WTC11 (cell line): ENCODE data around the gene ARL15. TPM values are rescaled to one million over a fixed set of nuclear protein-coding genes. Genes with fewer than 3 reads are reported as not detected.

Experiments used
- ATAC-seq: fragments of 200-7000 bp; cut with Tn5 transposase; 2 replicates; pipeline ENCODE4 v1.10.0; 2021; ENCODE audit warnings: mild to moderate bottlenecking, moderate library complexity
- CTCF ChIA-PET: fragments of 300-600 bp; sonication (Branson Sonifier 250); formaldehyde crosslinking; loops from one replicate; lab custom pipeline; 2021; ENCODE audit warnings: antibody characterized with exemption; lab: Charles Lee
- POLR2A ChIA-PET: fragments of 350-600 bp; sonication (Branson Sonifier 250); formaldehyde crosslinking; loops from one replicate; lab custom pipeline; 2021; ENCODE audit warnings: antibody characterized with exemption; lab: Charles Lee
- DNase-seq: peaks from one replicate; pipeline ENCODE4 v3.0.0; 2021; ENCODE audit warnings: low spot score
- H3K27ac Mint-ChIP-seq: 2 replicates; pipeline ENCODE4 v1.8.0; 2021; ENCODE audit warnings: mixed read lengths
- H3K27me3 Mint-ChIP-seq: 2 replicates; pipeline ENCODE4 v1.8.0; 2021; ENCODE audit warnings: low read depth, mild to moderate bottlenecking, moderate library complexity, mixed read lengths
- H3K36me3 Mint-ChIP-seq: 2 replicates; pipeline ENCODE4 v1.8.0; 2021; ENCODE audit warnings: mixed read lengths
- H3K4me1 Mint-ChIP-seq: 2 replicates; pipeline ENCODE4 v1.8.0; 2022; ENCODE audit warnings: mixed read lengths
- H3K4me3 Mint-ChIP-seq: 2 replicates; pipeline ENCODE4 v1.8.0; 2021; ENCODE audit warnings: mild to moderate bottlenecking, moderate library complexity, mixed read lengths
- H3K9me3 Mint-ChIP-seq: 2 replicates; pipeline ENCODE4 v1.8.0; 2021; ENCODE audit warnings: mixed read lengths
- ATF1 ChIP-seq: sonication (generic); formaldehyde crosslinking; IDR thresholded peaks from 2 replicates; pipeline ENCODE4 v1.8.1; 2023; ENCODE audit warnings: mild to moderate bottlenecking, moderate library complexity, missing genetic modification reagents
- ERG ChIP-seq: fragments of 250-450 bp; sonication (Bioruptor Pico); IDR thresholded peaks from 2 replicates; pipeline ENCODE4 v1.8.0; 2021; ENCODE audit warnings: mild to moderate bottlenecking
- GRHL2 ChIP-seq: fragments of 250-450 bp; sonication (Bioruptor Pico); IDR thresholded peaks from 2 replicates; pipeline ENCODE4 v1.8.0; 2022; ENCODE audit warnings: mild to moderate bottlenecking, moderate library complexity; ENCODE audit not compliant: insufficient replicate concordance, severe bottlenecking
- NFYB ChIP-seq: sonication (generic); formaldehyde crosslinking; conservative IDR thresholded peaks from 2 replicates; pipeline ENCODE4 v1.8.0; 2022; ENCODE audit warnings: low read depth, missing genetic modification reagents
- NR1H2 ChIP-seq: sonication (generic); formaldehyde crosslinking; IDR thresholded peaks from 2 replicates; pipeline ENCODE4 v1.9.0; 2021; ENCODE audit warnings: mild to moderate bottlenecking, moderate library complexity, missing genetic modification reagents
- TEAD4 ChIP-seq: sonication (generic); formaldehyde crosslinking; IDR thresholded peaks from 2 replicates; pipeline ENCODE4 v1.8.0; 2022; ENCODE audit warnings: mild to moderate bottlenecking, missing genetic modification reagents
- USF2 ChIP-seq: sonication (generic); formaldehyde crosslinking; IDR thresholded peaks from 2 replicates; pipeline ENCODE4 v1.8.1; 2023; ENCODE audit warnings: mild to moderate bottlenecking, missing genetic modification reagents, moderate library complexity
- ZNF232 ChIP-seq: sonication (generic); formaldehyde crosslinking; IDR thresholded peaks from 2 replicates; pipeline ENCODE4 v1.8.0; 2022; ENCODE audit warnings: mild to moderate bottlenecking, missing genetic modification reagents
- ZNF281 ChIP-seq: sonication (generic); formaldehyde crosslinking; IDR thresholded peaks from 2 replicates; pipeline ENCODE4 v1.8.0; 2023; ENCODE audit warnings: mild to moderate bottlenecking, missing genetic modification reagents
- total RNA-seq: library from RNA; stranded (reverse); gene quantifications from 3 replicates; pipeline ENCODE4 v1.2.3, GENCODE V29; 2021
- TF ChIP-seq, protein P1 (sequence below): sonication (generic); formaldehyde crosslinking; IDR thresholded peaks from 2 replicates; pipeline ENCODE4 v1.8.0; 2022; ENCODE audit warnings: missing genetic modification reagents

Gene ARL15
- total RNA-seq, 1 experiment from 2014 or later = 20.1 TPM

DNA sequence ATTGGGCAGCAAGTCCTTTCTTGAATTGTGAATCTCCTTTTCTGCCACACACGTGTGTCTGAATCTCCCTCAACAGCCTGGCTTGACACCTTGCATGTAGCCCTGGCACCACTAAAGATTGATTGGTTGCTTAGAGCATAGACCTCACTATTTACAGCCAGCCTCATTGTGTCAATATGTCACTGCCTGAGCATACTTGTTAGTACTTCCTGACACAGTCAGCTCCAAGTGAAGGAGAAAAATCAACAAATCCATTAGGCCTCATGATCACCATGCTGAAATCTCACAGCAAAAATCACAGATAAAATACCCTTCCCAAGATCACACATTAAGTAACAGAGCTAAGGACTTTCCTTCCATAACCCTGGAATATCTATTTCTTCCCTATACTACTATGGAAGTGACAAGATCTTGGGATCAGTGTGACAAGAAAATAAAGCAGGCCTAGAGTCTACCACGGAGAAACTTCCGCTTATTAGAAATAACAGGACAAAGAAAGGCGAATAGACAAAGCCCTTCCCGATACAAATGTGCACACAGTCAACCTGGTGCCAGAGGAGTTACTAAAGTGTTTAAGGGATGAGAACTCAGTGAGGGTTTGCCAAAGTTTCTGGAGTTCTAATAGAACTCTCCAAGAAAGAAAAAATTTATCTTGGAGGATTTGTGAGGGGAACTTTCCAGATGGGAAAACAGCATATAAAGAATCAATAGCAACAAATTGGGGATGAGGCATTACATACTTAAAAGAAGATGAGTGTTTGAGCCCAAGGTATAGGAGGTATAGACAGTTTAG, 5.6 kb upstream of the ARL15 start (continued):
- TF ChIP-seq ZNF281 (CRISPR knock-in tag) = no peak
- TF ChIP-seq USF2 = no peak
- TF ChIP-seq NR1H2 (CRISPR knock-in tag) = no peak
- TF ChIP-seq TEAD4 (CRISPR knock-in tag) = no peak
- TF ChIP-seq, all 79 proteins: peak for 0

DNA sequence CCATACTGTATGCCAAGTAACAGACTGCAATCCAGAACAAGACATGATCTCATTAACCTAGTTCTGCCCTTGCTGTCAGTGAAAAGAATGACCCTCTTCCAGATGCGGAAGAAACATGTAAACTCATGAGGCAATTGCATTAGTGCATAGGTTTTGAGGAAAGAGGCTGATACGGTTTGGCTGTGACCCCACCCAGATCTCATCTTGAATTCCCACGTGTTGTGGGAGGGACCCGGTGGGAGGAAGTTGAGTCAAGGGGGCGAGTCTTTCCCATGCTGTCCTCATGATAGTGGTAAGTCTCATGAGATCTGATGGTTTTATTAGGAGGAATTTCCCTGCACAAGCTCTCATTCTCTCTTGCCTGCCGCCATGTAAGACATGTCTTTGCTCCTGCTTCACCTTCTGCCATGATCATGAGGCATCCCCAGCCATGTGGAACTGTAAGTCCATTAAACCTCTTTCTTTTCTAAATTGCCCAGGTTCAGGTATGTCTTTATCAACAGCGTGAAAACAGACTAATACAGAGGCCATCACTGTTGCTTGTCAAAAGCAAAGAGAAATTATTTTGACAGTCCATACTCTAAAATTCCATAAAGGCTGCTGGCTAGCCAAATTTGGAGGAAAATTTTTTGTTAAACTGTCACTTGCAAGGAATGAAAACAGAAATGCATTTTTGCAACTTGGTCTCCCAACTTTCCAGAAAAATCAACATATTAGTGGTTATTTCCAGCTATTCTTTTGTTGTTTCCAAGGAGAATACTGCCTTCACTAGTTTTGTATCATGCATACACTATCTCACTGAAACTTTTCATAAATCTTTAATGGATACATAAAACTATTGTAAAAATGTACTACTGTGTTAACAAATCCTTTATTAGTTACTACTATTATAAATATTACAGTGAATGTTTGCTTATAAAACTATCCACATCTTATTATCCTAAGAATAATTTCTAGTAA, 3.2 kb upstream of the ARL15 start:
- H3K4me3 Mint-ChIP-seq = no peak overlapping the region
- H3K4me1 Mint-ChIP-seq = peaks cover 18% of the 10 kb centered on the region
- no peaks in the 10 kb centered on the region for H3K36me3 Mint-ChIP-seq
- H3K9me3 Mint-ChIP-seq = no peaks in the 10 kb centered on the region
- H3K27ac Mint-ChIP-seq = no peak overlapping the region
- ChIA-PET CTCF (interaction anchor here (1.4 kb wide), 1 partner anchor 106 kb away, joined by 3 read pairs; no protein-coding TSS in a partner anchor), POLR2A (no interaction called here)
- TF ChIP-seq USF2 (no peak), GRHL2 (CRISPR knock-in tag) (no peak), ERG (CRISPR knock-in tag) (no peak), NFYB (CRISPR knock-in tag) (no peak), ATF1 (no peak), ZNF232 (CRISPR knock-in tag) (no peak)
- TF ChIP-seq, protein P1, sequence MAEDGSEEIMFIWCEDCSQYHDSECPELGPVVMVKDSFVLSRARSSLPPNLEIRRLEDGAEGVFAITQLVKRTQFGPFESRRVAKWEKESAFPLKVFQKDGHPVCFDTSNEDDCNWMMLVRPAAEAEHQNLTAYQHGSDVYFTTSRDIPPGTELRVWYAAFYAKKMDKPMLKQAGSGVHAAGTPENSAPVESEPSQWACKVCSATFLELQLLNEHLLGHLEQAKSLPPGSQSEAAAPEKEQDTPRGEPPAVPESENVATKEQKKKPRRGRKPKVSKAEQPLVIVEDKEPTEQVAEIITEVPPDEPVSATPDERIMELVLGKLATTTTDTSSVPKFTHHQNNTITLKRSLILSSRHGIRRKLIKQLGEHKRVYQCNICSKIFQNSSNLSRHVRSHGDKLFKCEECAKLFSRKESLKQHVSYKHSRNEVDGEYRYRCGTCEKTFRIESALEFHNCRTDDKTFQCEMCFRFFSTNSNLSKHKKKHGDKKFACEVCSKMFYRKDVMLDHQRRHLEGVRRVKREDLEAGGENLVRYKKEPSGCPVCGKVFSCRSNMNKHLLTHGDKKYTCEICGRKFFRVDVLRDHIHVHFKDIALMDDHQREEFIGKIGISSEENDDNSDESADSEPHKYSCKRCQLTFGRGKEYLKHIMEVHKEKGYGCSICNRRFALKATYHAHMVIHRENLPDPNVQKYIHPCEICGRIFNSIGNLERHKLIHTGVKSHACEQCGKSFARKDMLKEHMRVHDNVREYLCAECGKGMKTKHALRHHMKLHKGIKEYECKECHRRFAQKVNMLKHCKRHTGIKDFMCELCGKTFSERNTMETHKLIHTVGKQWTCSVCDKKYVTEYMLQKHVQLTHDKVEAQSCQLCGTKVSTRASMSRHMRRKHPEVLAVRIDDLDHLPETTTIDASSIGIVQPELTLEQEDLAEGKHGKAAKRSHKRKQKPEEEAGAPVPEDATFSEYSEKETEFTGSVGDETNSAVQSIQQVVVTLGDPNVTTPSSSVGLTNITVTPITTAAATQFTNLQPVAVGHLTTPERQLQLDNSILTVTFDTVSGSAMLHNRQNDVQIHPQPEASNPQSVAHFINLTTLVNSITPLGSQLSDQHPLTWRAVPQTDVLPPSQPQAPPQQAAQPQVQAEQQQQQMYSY (CRISPR knock-in tag) = no peak
- peaks cover 20% of the 10 kb centered on the region for H3K27me3 Mint-ChIP-seq
- no peak for DNase-seq
- ATAC-seq = no peak
